Cardiac fibroblast (primary cell): ENCODE measurements around the gene STK4.
A peak's percentile ranks its signal among the peaks of the same experiment; 100 is the strongest.

ENCODE experiments used
- DNase-seq, 2 donors: peaks; one replicate each; pipeline versions ENCODE4 v3.0.0 to v3.0.0-alpha.2; 2010; ENCODE audit warnings: low read depth in 2 of 2
- H3K4me3 ChIP-seq, 2 donors: replicated peaks in 1 of 2; 1 replicate in 1 of 2; 2 replicates in 1 of 2; pipeline ENCODE4 v1.5.1; 2011; ENCODE audit warnings: low read depth in 2 of 2, low read length in 2 of 2, mild to moderate bottlenecking in 2 of 2, moderate library complexity in 1 of 2
- CTCF ChIP-seq: IDR thresholded peaks from one replicate; pipeline ENCODE4 v1.5.1; 2011; ENCODE audit warnings: low read depth, mild to moderate bottlenecking, low read length, inconsistent platforms

Gene STK4

DNA sequence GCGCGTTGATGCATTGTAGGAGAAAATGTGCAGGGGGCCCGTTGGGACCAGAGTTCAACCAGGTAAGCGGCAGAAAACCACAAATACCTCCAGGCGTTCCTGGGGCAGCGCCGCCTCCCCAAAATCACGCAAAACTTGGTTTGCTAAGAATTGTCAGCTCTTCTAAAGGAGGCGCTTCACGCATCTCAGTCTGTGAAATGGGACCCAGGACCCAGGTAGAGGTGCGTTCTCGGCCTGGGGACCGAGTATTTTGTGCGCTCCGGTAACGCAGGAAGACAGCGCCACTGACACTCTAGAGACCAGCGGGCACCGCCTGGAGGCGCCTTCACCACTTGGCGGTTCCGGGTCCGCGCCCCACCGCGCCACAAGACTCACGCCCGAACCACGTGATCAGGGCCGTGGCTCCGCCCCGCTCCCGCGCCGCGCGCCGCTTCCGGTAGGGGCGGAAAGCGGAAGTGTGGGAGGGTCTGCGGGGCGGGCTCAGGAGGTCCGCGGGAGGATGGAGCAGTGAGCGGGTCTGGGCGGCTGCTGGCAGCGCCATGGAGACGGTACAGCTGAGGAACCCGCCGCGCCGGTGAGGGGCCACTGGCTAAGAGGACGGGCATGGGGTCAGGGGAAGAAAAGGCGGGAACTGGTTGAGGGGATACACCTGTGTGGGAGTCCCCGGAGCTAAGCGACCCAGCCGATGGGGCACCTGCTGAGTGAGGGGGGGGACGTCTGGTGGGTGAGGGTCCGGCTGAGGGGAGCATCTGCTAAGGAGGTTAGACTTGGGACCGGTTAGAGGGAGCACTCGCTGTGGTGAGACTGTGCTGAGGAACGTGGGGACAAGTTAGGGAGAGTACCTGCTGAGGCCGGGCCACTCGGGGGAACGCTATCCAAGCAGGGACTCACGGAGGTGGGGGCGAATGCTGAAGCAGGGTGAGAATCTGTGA is at the start of gene STK4:
Gene STK4, plus strand, starts transcription at position 483 of the 932 bp plus-strand sequence. Its CDS starts 57 bp downstream, at position 540.
- DNase-seq: peak; percentile 89 to 93
- peak; percentile 48 for TF ChIP-seq CTCF
- peak within 1 kb of the TSS; percentile 93 to 98 for H3K4me3 ChIP-seq

DNA sequence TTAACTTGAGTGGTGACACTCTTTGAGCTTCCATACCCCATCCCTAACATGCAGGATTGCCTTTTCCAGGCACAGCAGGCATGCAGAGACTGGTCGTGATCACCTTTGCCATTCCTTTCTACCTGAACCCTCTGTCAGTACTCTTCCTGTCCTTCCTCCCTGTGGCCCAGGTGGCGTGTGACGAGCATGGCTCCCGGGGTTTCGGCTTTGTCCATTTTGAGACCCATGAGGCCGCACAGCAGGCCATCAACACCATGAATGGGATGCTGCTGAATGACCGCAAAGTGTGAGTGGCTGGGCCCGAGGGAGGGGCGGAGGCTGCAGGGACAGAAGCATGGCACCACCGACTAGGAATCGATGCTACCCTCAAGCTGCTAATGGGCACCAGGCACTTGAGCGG is 49.7 kb upstream of the STK4 start:
- TF ChIP-seq CTCF: no peak
- no peak for DNase-seq
- no peak overlapping the region for H3K4me3 ChIP-seq

DNA sequence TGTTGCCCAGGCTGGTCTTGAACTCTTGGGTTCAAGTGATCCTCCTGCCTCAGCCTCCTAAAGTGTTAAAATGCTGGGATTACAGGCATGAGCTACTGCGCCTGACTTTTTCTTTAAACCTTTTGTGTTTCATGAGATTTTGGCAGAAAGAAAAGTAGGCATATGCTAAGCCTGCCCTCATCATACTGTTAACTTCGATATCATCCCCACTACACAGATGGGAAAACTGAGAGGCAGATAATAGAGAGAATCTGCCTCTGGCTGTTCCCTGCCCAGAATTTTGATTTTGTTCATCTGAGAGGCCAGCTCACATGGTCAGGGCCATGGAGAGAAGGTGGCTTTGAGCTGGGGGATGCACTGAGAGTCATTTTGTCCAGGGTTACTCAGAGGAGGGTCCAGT is 48.9 kb upstream of the STK4 start:
- no peak overlapping the region for H3K4me3 ChIP-seq
- TF ChIP-seq CTCF: no peak
- no peak for DNase-seq

- no peak for TF ChIP-seq CTCF
- DNase-seq: no peak
- no peak overlapping the region for H3K4me3 ChIP-seq
These were observed 48.0 kb upstream of the STK4 start for GRCh38 chr20:44918342-44918741.

DNA sequence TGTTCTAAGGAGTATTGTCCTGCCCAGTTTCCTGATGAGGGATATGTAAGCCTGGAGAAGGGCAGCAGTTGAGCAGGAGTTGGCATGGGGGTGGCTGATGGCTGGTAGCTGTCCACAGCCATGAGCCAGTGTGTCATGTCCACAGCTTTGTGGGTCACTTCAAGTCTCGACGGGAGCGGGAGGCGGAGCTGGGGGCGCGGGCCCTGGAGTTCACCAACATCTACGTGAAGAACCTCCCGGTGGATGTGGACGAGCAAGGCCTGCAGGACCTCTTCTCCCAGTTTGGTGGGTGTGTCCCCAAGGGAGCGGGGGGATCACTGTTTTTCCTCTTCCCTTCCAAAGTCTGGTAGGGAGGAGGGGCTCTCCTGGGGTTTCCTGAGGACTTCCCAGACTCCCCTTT is 47.6 kb upstream of the STK4 start:
- no peak overlapping the region for H3K4me3 ChIP-seq
- TF ChIP-seq CTCF: no peak
- DNase-seq: no peak

DNA sequence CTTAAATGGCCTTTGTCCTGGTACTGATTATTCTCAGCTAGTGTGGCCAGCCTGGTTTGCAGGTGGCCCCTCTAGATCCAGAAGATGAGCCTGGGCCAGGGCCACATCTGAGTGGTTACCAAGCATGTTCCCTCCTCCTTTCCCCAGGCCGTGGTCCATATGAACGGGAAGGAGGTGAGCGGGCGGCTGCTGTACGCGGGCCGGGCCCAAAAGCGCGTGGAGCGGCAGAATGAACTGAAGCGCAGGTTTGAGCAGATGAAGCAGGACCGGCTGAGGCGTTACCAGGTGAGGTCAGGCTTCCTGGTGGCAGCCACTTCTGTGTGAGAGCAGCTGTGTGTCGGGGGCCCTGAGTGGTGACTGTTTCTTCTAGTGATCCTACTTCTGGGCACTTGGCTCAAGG is 44.9 kb upstream of the STK4 start:
- H3K4me3 ChIP-seq: no peak overlapping the region
- DNase-seq: no peak
- no peak for TF ChIP-seq CTCF
